ENCODE data around the gene TNFRSF17. TPM values are rescaled to one million over a fixed set of nuclear protein-coding genes. Genes with fewer than 3 reads are reported as not detected.
"Not testable (repeated sequence)": the region's sequence is repeated elsewhere in the genome, so short reads cannot be mapped to it uniquely, and the experiment has no call there.

The TNFRSF17 gene
- total and polyA plus RNA-seq, 2 donors (not counting 1 experiment from before 2014, with no cell fraction given) = not detected

- no peaks in the 10 kb centered on the region for H3K36me3 ChIP-seq (ENCODE audit: control insufficient read depth, insufficient read depth, low read length)
- no peak for DNase-seq (ENCODE audit: low read depth in 2 of 2)
Measured at GRCh38 chr16:11968577-11968976, 3.6 kb downstream of the TNFRSF17 start.

DNA sequence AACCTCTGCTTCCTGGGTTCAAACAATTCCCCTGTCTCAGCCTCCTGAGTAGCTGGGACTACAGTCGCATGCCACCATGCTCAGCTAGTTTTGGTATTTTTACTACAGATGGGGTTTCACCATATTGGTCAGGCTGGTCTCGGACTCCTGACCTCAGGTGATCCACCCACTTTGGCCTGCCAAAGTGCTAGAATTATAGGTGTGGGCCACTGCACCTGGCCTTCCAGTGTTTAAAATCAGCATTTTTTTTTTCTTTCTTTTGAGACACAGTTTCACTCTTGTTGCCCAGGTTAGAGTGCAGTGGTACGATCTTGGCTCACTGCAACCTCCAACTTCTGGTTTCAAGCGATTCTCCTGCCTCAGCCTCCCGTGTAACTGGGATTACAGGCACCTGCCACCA is 5.3 kb downstream of the TNFRSF17 start:
- not testable (repeated sequence) for H2AFZ ChIP-seq (ENCODE audit: low read length); DNase-seq (ENCODE audit: low read depth in 2 of 2); H3K27me3 ChIP-seq (ENCODE audit: control insufficient read depth, insufficient read depth, low read length); H3K79me2 ChIP-seq (ENCODE audit: control insufficient read depth, insufficient read depth, low read length); H3K4me1 ChIP-seq (ENCODE audit: control insufficient read depth, extremely low read depth, insufficient read depth, low read length); H4K20me1 ChIP-seq (ENCODE audit: control insufficient read depth, extremely low read depth, insufficient read depth, low read length); H3K36me3 ChIP-seq (ENCODE audit: control insufficient read depth, insufficient read depth, low read length); H3K4me2 ChIP-seq (ENCODE audit: extremely low read depth, insufficient read depth, low read length); H3K9ac ChIP-seq (ENCODE audit: insufficient read depth, low read length); H3K9me3 ChIP-seq (ENCODE audit: control insufficient read depth, insufficient read depth, low read depth, low read length); H3K4me3 ChIP-seq (replicated peaks in 1 of 4; ENCODE audit: control extremely low read depth in 1 of 4, insufficient read depth in 1 of 4, low read depth in 3 of 4, low read length in 4 of 4); H3K27ac ChIP-seq (ENCODE audit: insufficient read depth, low read length)

More at GRCh38 chr16:11968577-11968976, 3.6 kb downstream of the TNFRSF17 start:
- no peak for TF ChIP-seq CTCF (conservative IDR thresholded peaks at IDR 0.05 in 1 of 2, IDR thresholded peaks at IDR 0.05 in 1 of 2; ENCODE audit: low read depth in 1 of 2, low read length in 2 of 2)
- no peak for TF ChIP-seq EZH2 (IDR thresholded peaks at IDR 0.05; ENCODE audit: low read length, missing control alignments)
- no peaks in the 10 kb centered on the region for H3K9me3 ChIP-seq (ENCODE audit: control insufficient read depth, insufficient read depth, low read depth, low read length)
- H3K9ac ChIP-seq (ENCODE audit: insufficient read depth, low read length) = no peak overlapping the region
- no peak overlapping the region for H2AFZ ChIP-seq (ENCODE audit: low read length)
- no peak overlapping the region for H3K4me3 ChIP-seq (replicated peaks in 1 of 4; ENCODE audit: control extremely low read depth in 1 of 4, insufficient read depth in 1 of 4, low read depth in 3 of 4, low read length in 4 of 4)
- H3K4me1 ChIP-seq (ENCODE audit: control insufficient read depth, extremely low read depth, insufficient read depth, low read length) = no peaks in the 10 kb centered on the region
- H3K4me2 ChIP-seq (ENCODE audit: extremely low read depth, insufficient read depth, low read length) = no peak overlapping the region
- H3K79me2 ChIP-seq (ENCODE audit: control insufficient read depth, insufficient read depth, low read length) = no peaks in the 10 kb centered on the region
- H4K20me1 ChIP-seq (ENCODE audit: control insufficient read depth, extremely low read depth, insufficient read depth, low read length) = no peaks in the 10 kb centered on the region
- no peak overlapping the region for H3K27ac ChIP-seq (ENCODE audit: insufficient read depth, low read length)
- no peaks in the 10 kb centered on the region for H3K27me3 ChIP-seq (ENCODE audit: control insufficient read depth, insufficient read depth, low read length)

- TF ChIP-seq EZH2 (IDR thresholded peaks at IDR 0.05; ENCODE audit: low read length, missing control alignments) = no peak
- peak; percentile 8 to 14 for TF ChIP-seq CTCF (conservative IDR thresholded peaks at IDR 0.05 in 1 of 2, IDR thresholded peaks at IDR 0.05 in 1 of 2; ENCODE audit: low read depth in 1 of 2, low read length in 2 of 2)
- H3K27ac ChIP-seq (ENCODE audit: insufficient read depth, low read length) = no peak overlapping the region
- H3K4me1 ChIP-seq (ENCODE audit: control insufficient read depth, extremely low read depth, insufficient read depth, low read length) = no peaks in the 10 kb centered on the region
- H3K4me3 ChIP-seq (replicated peaks in 1 of 4; ENCODE audit: control extremely low read depth in 1 of 4, insufficient read depth in 1 of 4, low read depth in 3 of 4, low read length in 4 of 4) = no peak overlapping the region
- H2AFZ ChIP-seq (ENCODE audit: low read length) = no peak overlapping the region
- no peaks in the 10 kb centered on the region for H4K20me1 ChIP-seq (ENCODE audit: control insufficient read depth, extremely low read depth, insufficient read depth, low read length)
- H3K4me2 ChIP-seq (ENCODE audit: extremely low read depth, insufficient read depth, low read length) = no peak overlapping the region
- H3K36me3 ChIP-seq (ENCODE audit: control insufficient read depth, insufficient read depth, low read length) = no peaks in the 10 kb centered on the region
- peaks cover 4% of the 10 kb centered on the region for H3K79me2 ChIP-seq (ENCODE audit: control insufficient read depth, insufficient read depth, low read length)
- no peaks in the 10 kb centered on the region for H3K9me3 ChIP-seq (ENCODE audit: control insufficient read depth, insufficient read depth, low read depth, low read length)
- H3K27me3 ChIP-seq (ENCODE audit: control insufficient read depth, insufficient read depth, low read length) = no peaks in the 10 kb centered on the region
- DNase-seq (ENCODE audit: low read depth in 2 of 2) = no peak
- H3K9ac ChIP-seq (ENCODE audit: insufficient read depth, low read length) = no peak overlapping the region
Measured at GRCh38 chr16:11972128-11972527, 7.1 kb downstream of the TNFRSF17 start.

Data from fibroblast of lung (primary cell).